ENCODE results near the gene CUL4A.

GRCh38 chr13:113260996-113261395 is 51.6 kb downstream of the CUL4A start:
- TF ChIP-seq, protein P1, sequence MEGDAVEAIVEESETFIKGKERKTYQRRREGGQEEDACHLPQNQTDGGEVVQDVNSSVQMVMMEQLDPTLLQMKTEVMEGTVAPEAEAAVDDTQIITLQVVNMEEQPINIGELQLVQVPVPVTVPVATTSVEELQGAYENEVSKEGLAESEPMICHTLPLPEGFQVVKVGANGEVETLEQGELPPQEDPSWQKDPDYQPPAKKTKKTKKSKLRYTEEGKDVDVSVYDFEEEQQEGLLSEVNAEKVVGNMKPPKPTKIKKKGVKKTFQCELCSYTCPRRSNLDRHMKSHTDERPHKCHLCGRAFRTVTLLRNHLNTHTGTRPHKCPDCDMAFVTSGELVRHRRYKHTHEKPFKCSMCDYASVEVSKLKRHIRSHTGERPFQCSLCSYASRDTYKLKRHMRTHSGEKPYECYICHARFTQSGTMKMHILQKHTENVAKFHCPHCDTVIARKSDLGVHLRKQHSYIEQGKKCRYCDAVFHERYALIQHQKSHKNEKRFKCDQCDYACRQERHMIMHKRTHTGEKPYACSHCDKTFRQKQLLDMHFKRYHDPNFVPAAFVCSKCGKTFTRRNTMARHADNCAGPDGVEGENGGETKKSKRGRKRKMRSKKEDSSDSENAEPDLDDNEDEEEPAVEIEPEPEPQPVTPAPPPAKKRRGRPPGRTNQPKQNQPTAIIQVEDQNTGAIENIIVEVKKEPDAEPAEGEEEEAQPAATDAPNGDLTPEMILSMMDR (IDR thresholded peaks at IDR 0.05 in 8 of 11, conservative IDR thresholded peaks at IDR 0.05 in 3 of 11): no peak
- no peak for TF ChIP-seq POLR2A (IDR thresholded peaks at IDR 0.05)
